AG04449 (cell line): Measurements from ENCODE around the gene SCD5.

Source experiments
- CTCF ChIA-PET: fragments of 350-600 bp; formaldehyde crosslinking; extraction: SDS; loops from one replicate; lab custom pipeline; 2021; ENCODE audit warnings: antibody characterized with exemption; lab: Yijun Ruan, JAX
- POLR2A ChIA-PET: fragments of 400-600, 350-600 bp; formaldehyde crosslinking; extraction: SDS; loops from one replicate; lab custom pipeline; 2020; ENCODE audit warnings: antibody characterized with exemption, inconsistent platforms; lab: Yijun Ruan, JAX
- DNase-seq: peaks from one replicate; pipeline ENCODE4 v3.0.0-alpha.2; 2010; ENCODE audit warnings: low read depth, low spot score
- H3K4me3 ChIP-seq: 2 replicates; pipeline ENCODE4 v1.5.1; 2011; ENCODE audit warnings: low read depth, mild to moderate bottlenecking, control low read depth, low read length
- TF ChIP-seq, protein P1 (sequence below): IDR thresholded peaks from one replicate; pipeline ENCODE4 v1.5.1; 2011; ENCODE audit warnings: mild to moderate bottlenecking, moderate library complexity, low read length, control low read depth, inconsistent platforms; ENCODE audit not compliant: insufficient read depth; ENCODE audit errors: missing control alignments

SCD5 gene

GRCh38 chr4:82777857-82778525 lies 20.6 kb downstream of the SCD5 start:
- DNase-seq, result no peak
- ChIA-PET CTCF (interaction anchor here (0.7 to 1.2 kb wide), 3 partner anchors 19 to 316 kb away, joined by 3 to 4 read pairs (median 3); no protein-coding TSS in a partner anchor), POLR2A (no interaction called here)
- TF ChIP-seq, protein P1, sequence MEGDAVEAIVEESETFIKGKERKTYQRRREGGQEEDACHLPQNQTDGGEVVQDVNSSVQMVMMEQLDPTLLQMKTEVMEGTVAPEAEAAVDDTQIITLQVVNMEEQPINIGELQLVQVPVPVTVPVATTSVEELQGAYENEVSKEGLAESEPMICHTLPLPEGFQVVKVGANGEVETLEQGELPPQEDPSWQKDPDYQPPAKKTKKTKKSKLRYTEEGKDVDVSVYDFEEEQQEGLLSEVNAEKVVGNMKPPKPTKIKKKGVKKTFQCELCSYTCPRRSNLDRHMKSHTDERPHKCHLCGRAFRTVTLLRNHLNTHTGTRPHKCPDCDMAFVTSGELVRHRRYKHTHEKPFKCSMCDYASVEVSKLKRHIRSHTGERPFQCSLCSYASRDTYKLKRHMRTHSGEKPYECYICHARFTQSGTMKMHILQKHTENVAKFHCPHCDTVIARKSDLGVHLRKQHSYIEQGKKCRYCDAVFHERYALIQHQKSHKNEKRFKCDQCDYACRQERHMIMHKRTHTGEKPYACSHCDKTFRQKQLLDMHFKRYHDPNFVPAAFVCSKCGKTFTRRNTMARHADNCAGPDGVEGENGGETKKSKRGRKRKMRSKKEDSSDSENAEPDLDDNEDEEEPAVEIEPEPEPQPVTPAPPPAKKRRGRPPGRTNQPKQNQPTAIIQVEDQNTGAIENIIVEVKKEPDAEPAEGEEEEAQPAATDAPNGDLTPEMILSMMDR, result no peak
- H3K4me3 ChIP-seq, result no peak overlapping the region

DNA sequence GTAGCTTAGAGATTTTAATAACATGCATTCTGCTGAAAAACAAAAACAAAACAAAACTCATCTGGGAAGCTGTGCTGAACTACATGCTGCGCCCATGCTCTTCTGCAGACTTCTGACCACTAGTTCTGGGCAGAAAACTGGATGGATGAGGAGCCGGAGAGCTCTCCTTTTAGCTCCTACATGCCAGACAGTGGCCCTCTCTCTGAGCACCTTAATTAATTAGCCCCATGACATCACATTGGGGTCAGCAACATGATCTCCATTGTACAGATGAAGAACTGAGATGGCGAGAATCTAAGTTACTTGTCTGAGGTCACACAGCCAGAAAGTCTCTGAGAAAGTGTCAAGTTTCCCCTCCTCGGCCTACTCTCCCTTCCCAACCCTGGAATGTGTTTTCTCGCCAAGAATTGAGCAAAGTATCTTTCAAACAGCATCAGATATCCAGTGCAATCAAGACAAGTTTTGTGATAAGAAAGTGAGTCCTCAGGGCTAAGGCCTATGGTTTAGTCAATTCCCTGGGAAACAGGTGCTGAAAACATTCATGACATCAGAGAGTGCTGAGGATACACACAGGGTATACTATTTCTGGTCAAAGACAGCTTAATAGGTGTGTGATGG lies 21.6 kb downstream of the SCD5 start:
- ChIA-PET POLR2A (no interaction called here), CTCF (interaction anchor here (1.1 to 1.2 kb wide), 3 partner anchors 10 to 38 kb away, joined by 3 to 4 read pairs (median 3); no protein-coding TSS in a partner anchor)
- TF ChIP-seq, protein P1, result no peak
- DNase-seq, result no peak
- H3K4me3 ChIP-seq, result no peak overlapping the region

GRCh38 chr4:82775243-82775642 lies 23.4 kb downstream of the SCD5 start:
- no peak overlapping the region for H3K4me3 ChIP-seq
- ChIA-PET POLR2A (interaction anchor here (1.0 to 1.1 kb wide), 2 partner anchors 9 to 346 kb away, joined by 3 to 5 read pairs; no protein-coding TSS in a partner anchor), CTCF (interaction anchor here (1.2 to 1.5 kb wide), 3 partner anchors 9 to 26 kb away, joined by 3 to 5 read pairs (median 4); partner anchors contain the start of gene SCD5)
- TF ChIP-seq, protein P1, result no peak
- DNase-seq, result no peak

DNA sequence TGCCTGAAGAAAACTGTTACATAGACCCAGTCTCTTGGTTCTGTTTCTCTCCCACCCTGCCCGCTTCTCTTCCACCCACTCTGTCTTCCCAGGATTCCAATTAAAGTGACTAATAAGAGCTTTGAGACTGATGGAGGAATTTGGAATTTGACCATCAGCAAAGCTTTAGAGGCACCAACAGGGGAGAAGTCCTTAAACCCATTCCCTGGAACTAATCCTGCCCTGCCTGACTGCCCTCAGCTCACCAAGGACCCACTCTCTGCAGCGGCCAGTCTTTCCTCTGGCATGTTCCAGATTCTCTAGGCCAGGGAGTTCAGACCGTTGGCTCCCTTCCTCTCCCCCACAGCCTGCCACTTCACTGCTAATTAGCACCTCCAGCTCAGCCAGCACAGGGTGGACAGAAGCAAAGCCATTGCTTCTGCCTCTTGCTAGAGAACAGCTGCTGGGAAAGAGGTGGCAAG lies 23.9 kb downstream of the SCD5 start:
- DNase-seq, result no peak
- CTCF ChIA-PET, result interaction anchor here (1.2 to 1.5 kb wide), 3 partner anchors 9 to 26 kb away, joined by 3 to 5 read pairs (median 4); partner anchors contain the start of gene SCD5
- TF ChIP-seq, protein P1, result no peak
- POLR2A ChIA-PET, result interaction anchor here (1.0 to 1.1 kb wide), 2 partner anchors 10 to 346 kb away, joined by 3 to 5 read pairs; no protein-coding TSS in a partner anchor
- H3K4me3 ChIP-seq, result no peak overlapping the region

DNA sequence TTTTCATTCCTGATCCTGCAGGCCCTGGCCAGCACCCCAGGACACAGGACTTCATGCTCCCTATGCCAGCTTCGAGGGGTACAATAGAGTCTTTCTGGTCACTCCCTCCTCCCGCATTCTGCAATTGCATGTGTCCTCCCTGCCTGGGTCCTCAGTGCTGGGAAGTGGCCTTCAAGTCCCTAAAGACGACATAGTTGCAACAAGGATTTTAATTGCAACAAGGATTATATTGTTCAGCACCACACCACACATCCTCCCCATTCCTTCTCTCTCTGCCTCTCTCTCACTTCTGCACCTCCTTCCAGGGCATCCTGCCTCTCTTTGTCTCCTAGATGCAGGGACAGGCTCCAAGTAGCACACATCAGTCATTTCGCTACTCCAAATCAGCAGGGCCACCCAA lies 25.5 kb downstream of the SCD5 start:
- TF ChIP-seq, protein P1, result no peak
- no peak for DNase-seq
- POLR2A ChIA-PET, result no interaction called here
- H3K4me3 ChIP-seq, result no peak overlapping the region
- CTCF ChIA-PET, result interaction anchor here (1.0 kb wide), 1 partner anchor 34 kb away, joined by 3 read pairs; no protein-coding TSS in a partner anchor

DNA sequence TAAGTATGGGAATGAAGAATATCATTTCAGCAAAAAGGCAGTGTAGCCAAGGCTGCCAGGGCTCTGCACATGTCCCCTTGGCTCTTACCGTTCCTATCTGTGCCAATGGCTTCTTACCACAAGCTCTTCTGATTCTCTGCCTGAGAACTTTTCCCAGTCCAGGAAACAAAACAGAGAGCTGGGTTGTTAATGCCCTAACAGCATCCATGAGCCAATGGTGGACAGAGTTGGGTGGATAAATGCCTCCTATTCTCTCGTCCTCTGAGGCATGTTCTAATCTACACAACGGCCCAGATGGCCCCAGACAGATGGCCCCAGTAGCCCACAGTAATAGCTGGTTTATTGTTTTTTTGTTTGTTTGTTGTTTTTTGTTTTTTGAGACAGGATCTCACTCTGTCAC lies 28.0 kb downstream of the SCD5 start:
- no peak for DNase-seq
- CTCF ChIA-PET, result interaction anchor here (1.0 to 1.2 kb wide), 2 partner anchors 9 to 16 kb away, joined by 3 read pairs; no protein-coding TSS in a partner anchor
- TF ChIP-seq, protein P1, result no peak
- POLR2A ChIA-PET, result no interaction called here
- no peak overlapping the region for H3K4me3 ChIP-seq
